Uterus (tissue), 4 donors: Measurements from ENCODE around the gene UNC79. TPM values are rescaled to one million over a fixed set of nuclear protein-coding genes. Genes with fewer than 3 reads are reported as not detected.

Experiments
- DNase-seq, 2 donors: peaks; one replicate each; pipeline ENCODE4 v3.0.0-alpha.2; 2019 to 2020
- H3K27ac ChIP-seq, 2 donors: fragments of 200-600 bp; sonication (generic); 1 replicate in 1 of 2; 2 replicates in 1 of 2; pipeline ENCODE4 v1.5.1; 2016 to 2018
- H3K27me3 ChIP-seq, 2 donors: fragments of 200-600 bp; sonication (generic); one replicate each; pipeline ENCODE4 v1.5.1; 2018 to 2019; ENCODE audit warnings: control low read depth in 1 of 2
- H3K36me3 ChIP-seq, 2 donors: fragments of 200-600 bp; sonication (generic); one replicate each; pipeline ENCODE4 v1.5.1; 2019; ENCODE audit warnings: control low read depth in 1 of 2
- H3K4me1 ChIP-seq, 2 donors: fragments of 200-600 bp; sonication (generic); one replicate each; pipeline ENCODE4 v1.5.1; 2018 to 2019; ENCODE audit warnings: control low read depth in 1 of 2
- H3K4me3 ChIP-seq, 2 donors: fragments of 200-600 bp; sonication (generic); 1 replicate in 1 of 2; 2 replicates in 1 of 2; pipeline ENCODE4 v1.5.1; 2018 to 2019; ENCODE audit warnings: mild to moderate bottlenecking in 1 of 2
- H3K9me3 ChIP-seq, 2 donors: fragments of 200-600 bp; sonication (generic); one replicate each; pipeline ENCODE4 v1.5.1; 2019; ENCODE audit warnings: control low read depth in 1 of 2
- POLR2A ChIP-seq, 2 donors: fragments of 450-650 bp; IDR thresholded peaks; one replicate each; pipeline ENCODE4 v1.6.1; 2016; ENCODE audit warnings: antibody characterized with exemption in 2 of 2, mild to moderate bottlenecking in 1 of 2, moderate library complexity in 1 of 2
- intact Hi-C: fragments of 100-400 bp; cut with DNase I; formaldehyde crosslinking; loops from one replicate; pipeline ENCODE4 v1.15.1; 2023; ENCODE audit warnings: low total_unique reads
- total RNA-seq, 4 donors: library from RNA; depleted of rRNA in 3 of 4; stranded (reverse); fragments of >200 nt in 3 of 4; gene quantifications; one replicate each; pipeline versions ENCODE4 v1.1.0 to v1.2.4, GENCODE V29; 2014 to 2023
- TF ChIP-seq, protein P1 (sequence below), 4 experiments: fragments of 200-600 bp in 2 of 4; fragments of 450-650 bp in 2 of 4; sonication (generic) in 2 of 4; IDR thresholded peaks; one replicate each; pipeline ENCODE4 v1.5.1; 2016 to 2019; ENCODE audit warnings: antibody characterized with exemption in 4 of 4, mild to moderate bottlenecking in 2 of 4, moderate library complexity in 1 of 4
- donor health status: DM: yes; HTN: yes; CAD: no.

Gene UNC79
- total RNA-seq, 4 donors from 2014 or later, result 0.24 to 0.35 TPM; not detected in 2

DNA sequence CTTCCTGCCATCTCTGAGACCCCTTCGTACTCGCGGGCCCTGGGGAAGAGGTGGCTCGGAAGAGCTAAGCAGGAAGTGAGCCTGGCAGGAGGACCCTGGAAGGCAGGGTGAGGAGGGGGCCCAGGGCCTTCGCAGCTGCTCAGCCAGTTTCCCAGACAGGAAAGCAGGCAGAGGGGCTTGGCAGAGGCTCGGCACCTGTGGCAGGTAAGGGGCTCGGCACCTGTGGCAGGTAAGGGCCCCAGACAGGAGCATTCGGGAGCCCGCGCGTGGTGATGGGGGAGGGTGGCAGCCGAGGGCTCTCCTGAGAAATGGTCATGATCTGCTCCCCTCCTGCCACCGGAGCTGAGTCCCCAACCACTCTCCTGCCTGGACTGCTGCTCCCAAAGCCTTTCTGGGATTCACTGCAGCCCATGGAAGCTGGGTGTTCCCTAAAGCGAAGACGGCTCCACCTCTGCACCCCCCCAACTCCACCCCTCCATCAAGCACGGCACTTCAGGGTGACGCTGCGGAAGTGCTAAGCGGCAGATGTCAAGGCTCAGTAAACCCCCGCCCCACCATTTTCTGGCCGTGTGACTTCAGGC is 294.4 kb downstream of the UNC79 start:
- no peak overlapping the region for H3K27ac ChIP-seq
- no peaks in the 10 kb centered on the region for H3K27me3 ChIP-seq
- intact Hi-C loops, result no loop called here
- no peaks in the 10 kb centered on the region for H3K36me3 ChIP-seq
- H3K9me3 ChIP-seq, result no peaks in the 10 kb centered on the region
- H3K4me3 ChIP-seq, result no peak overlapping the region
- DNase-seq, result no peak
- no peaks in the 10 kb centered on the region for H3K4me1 ChIP-seq
- no peak for TF ChIP-seq POLR2A (IDR thresholded peaks at IDR 0.05)
- TF ChIP-seq, protein P1, sequence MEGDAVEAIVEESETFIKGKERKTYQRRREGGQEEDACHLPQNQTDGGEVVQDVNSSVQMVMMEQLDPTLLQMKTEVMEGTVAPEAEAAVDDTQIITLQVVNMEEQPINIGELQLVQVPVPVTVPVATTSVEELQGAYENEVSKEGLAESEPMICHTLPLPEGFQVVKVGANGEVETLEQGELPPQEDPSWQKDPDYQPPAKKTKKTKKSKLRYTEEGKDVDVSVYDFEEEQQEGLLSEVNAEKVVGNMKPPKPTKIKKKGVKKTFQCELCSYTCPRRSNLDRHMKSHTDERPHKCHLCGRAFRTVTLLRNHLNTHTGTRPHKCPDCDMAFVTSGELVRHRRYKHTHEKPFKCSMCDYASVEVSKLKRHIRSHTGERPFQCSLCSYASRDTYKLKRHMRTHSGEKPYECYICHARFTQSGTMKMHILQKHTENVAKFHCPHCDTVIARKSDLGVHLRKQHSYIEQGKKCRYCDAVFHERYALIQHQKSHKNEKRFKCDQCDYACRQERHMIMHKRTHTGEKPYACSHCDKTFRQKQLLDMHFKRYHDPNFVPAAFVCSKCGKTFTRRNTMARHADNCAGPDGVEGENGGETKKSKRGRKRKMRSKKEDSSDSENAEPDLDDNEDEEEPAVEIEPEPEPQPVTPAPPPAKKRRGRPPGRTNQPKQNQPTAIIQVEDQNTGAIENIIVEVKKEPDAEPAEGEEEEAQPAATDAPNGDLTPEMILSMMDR (IDR thresholded peaks at IDR 0.05), result no peak

DNA sequence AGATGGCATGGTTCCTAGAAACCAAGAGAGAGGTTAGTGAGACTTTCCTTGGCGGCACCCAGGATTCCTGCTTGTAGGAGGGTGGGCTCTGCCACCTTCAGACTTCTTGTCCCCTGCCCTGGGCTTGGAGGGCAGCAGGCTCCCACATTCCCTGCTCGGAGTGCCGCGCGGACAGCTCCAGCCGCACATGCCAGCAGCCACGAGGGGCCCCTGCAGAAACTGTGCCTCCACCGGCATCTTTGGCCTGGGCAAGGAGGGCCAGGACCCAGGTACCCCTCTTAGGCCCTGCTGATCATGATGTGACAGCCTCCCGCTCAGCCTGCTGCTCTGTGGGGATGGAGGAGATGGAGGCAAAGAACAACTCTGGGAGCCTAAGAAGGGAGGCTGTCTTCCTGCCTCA is 295.3 kb downstream of the UNC79 start:
- no peak for TF ChIP-seq POLR2A (IDR thresholded peaks at IDR 0.05)
- TF ChIP-seq, protein P1 (IDR thresholded peaks at IDR 0.05), result no peak
- Histone ChIP-seq H3K27ac (no peak overlapping the region), H3K27me3 (no peaks in the 10 kb centered on the region), H3K4me1 (no peaks in the 10 kb centered on the region), H3K9me3 (no peaks in the 10 kb centered on the region), H3K36me3 (no peaks in the 10 kb centered on the region), H3K4me3 (no peak overlapping the region)
- intact Hi-C loops, result no loop called here
- no peak for DNase-seq

DNA sequence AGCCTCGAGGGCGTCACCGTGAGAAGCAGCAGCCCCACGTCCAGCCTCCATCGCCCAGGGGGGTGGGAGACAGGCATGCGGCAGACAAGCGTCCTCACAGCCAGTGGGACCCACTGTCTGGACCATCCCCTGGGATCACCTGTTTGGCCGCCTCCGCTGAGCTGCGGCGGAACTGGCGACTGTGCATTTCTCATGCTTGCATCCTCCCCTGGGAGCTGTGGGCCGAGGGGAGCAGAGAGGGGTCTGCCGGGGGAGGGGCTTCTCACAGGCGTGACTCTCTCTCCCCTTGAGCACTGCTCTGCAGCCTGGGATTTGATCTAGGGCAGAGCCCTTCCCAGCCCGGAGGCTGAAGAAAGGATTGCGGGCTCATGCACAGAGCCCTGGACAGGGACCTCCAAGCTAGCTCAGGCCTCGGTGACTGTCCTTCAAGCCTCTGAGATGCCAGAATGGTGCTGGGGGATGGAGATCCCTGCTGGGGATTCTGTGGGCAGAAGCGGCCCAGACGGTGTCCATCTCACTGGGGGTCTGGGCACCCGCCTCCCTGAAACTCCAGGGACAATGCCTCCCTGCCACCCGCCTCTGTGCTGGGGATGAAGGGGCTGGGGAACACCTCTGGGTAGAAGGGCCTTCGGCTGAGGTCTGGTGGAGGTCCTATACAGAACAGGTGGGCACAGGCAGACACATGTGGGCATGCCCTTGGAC is 296.5 kb downstream of the UNC79 start:
- DNase-seq, result no peak
- no peaks in the 10 kb centered on the region for H3K27me3 ChIP-seq
- H3K27ac ChIP-seq, result no peak overlapping the region
- no peaks in the 10 kb centered on the region for H3K9me3 ChIP-seq
- no peaks in the 10 kb centered on the region for H3K4me1 ChIP-seq
- H3K4me3 ChIP-seq, result no peak overlapping the region
- intact Hi-C loops, result no loop called here
- TF ChIP-seq, protein P1 (IDR thresholded peaks at IDR 0.05), result no peak
- TF ChIP-seq POLR2A (IDR thresholded peaks at IDR 0.05), result no peak
- H3K36me3 ChIP-seq, result no peaks in the 10 kb centered on the region

DNA sequence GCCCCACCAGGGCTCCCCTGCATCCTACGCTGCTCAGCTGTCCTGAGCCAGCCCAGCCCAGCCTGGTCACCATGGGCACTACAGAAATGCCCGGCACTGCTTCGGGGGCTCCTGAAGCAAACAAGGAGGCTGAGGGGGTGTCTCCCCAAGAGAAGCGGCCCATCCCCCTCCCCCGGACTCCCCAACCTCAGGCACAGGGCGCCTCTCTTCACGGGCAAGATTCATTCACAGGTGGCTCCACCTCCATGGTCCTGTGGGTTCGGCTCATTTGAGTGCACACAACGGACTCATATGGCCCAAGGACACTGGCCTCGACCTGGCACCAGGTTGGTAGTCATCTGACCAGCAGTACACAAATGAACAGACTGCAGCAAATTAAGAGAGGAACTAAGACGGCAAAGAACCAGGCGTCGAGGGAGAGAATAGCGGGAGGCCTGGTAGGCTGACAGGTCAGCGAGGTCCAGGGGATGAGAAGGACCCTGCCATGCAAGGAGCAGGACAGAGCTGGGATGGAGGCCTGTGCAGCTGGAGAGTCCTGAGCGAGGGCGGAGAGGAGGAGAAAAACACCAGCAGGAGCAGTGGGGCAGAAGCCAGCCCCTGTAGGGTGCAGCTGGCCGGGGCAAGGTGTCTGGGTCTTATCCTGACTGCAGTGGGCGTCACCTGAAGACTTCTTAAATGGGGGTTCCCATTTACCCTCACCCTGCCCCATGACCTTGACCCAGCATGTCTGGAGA is 297.3 kb downstream of the UNC79 start:
- no peak for DNase-seq
- Histone ChIP-seq H3K9me3 (no peaks in the 10 kb centered on the region), H3K27ac (no peak overlapping the region), H3K4me1 (no peaks in the 10 kb centered on the region), H3K36me3 (no peaks in the 10 kb centered on the region), H3K4me3 (no peak overlapping the region), H3K27me3 (no peaks in the 10 kb centered on the region)
- no peak for TF ChIP-seq POLR2A (IDR thresholded peaks at IDR 0.05)
- TF ChIP-seq, protein P1 (IDR thresholded peaks at IDR 0.05), result no peak
- intact Hi-C loops, result no loop called here

DNA sequence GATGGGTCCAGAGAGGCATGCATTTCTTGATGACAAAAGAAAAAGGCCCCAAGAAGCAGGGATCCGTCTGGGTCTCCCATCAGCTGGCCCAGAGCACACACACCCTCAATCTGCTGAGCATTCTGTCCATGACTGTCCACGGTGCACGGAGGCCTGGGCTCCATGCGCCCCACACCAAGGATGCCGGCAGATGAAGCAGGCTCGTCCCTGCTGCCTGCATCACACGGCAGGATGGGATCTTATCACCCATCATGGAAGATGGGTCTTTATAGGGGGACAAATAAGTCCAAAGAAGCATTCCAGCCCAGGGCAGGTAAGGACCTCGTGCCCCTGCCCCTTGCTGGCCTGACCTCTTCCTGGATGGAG is 297.9 kb downstream of the UNC79 start:
- TF ChIP-seq POLR2A (IDR thresholded peaks at IDR 0.05), result no peak
- TF ChIP-seq, protein P1 (IDR thresholded peaks at IDR 0.05), result no peak
- no peaks in the 10 kb centered on the region for H3K36me3 ChIP-seq
- DNase-seq, result no peak

More for the DNA sequence above, 297.9 kb downstream of the UNC79 start:
- Histone ChIP-seq H3K9me3 (no peaks in the 10 kb centered on the region), H3K4me1 (no peaks in the 10 kb centered on the region), H3K27me3 (no peaks in the 10 kb centered on the region), H3K27ac (no peak overlapping the region), H3K4me3 (no peak overlapping the region)
- intact Hi-C loops, result no loop called here
